ENCODE data around the gene GCN1. TPM values are rescaled to one million over a fixed set of nuclear protein-coding genes. Genes with fewer than 3 reads are reported as not detected.
A peak's percentile ranks its signal among the peaks of the same experiment; 100 is the strongest.

The GCN1 gene
- total RNA-seq, 1 donor from 2014 or later = 92.3 TPM

DNA sequence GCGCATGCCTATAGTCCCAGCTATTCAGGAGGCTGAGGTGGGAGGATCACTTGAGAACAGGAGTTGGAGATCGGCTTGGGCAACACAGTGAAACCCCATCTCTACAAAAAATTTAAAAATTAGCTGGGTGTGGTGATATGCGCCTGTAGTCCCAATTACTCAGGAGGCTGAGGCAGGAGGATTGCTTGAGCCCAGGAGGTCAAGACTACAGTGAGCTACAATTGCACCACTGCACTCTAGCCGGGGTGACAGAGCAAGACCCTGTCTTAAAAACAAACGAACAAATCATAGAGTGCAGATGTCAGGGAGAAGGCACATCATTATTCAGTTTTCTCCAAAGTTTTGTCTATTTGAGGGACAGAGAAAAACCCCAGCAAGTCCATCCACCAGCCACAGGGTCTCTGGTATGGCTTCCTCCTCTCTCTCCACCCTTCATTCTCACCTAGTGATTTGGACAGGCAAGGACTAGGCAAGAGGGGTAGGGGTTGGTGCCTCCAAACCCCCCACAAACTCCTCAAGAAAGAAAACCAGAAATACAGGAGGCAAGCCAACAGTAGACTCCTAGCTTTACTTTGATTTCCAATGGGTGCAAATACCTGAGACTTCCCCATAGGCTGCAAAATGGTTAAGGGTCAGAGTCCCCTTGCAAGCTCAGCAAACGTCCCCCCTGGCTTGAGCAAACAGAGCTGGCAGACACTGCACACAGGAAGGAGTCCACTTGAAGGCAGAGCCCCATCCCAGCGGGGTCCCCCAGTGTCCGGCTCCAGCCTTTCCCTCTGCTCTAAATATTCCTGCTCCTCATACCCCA is 32.9 kb upstream of the GCN1 start:
- TF ChIP-seq, protein P1, sequence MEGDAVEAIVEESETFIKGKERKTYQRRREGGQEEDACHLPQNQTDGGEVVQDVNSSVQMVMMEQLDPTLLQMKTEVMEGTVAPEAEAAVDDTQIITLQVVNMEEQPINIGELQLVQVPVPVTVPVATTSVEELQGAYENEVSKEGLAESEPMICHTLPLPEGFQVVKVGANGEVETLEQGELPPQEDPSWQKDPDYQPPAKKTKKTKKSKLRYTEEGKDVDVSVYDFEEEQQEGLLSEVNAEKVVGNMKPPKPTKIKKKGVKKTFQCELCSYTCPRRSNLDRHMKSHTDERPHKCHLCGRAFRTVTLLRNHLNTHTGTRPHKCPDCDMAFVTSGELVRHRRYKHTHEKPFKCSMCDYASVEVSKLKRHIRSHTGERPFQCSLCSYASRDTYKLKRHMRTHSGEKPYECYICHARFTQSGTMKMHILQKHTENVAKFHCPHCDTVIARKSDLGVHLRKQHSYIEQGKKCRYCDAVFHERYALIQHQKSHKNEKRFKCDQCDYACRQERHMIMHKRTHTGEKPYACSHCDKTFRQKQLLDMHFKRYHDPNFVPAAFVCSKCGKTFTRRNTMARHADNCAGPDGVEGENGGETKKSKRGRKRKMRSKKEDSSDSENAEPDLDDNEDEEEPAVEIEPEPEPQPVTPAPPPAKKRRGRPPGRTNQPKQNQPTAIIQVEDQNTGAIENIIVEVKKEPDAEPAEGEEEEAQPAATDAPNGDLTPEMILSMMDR (IDR thresholded peaks at IDR 0.05) = no peak
- peak overlapping the region; percentile 98 for H3K27ac Mint-ChIP-seq (ENCODE audit: unreplicated experiment)
- H3K4me1 Mint-ChIP-seq (ENCODE audit: low read depth) = peaks cover 71% of the 10 kb centered on the region
- H3K4me3 Mint-ChIP-seq (ENCODE audit: unreplicated experiment) = no peak overlapping the region
- no peaks in the 10 kb centered on the region for H3K27me3 Mint-ChIP-seq (ENCODE audit: low read depth)
- DNase-seq (ENCODE audit: low spot score) = no peak
- no peaks in the 10 kb centered on the region for H3K9me3 Mint-ChIP-seq (ENCODE audit: low read depth)
- peaks cover 4% of the 10 kb centered on the region for H3K36me3 Mint-ChIP-seq (ENCODE audit: low read depth)

DNA sequence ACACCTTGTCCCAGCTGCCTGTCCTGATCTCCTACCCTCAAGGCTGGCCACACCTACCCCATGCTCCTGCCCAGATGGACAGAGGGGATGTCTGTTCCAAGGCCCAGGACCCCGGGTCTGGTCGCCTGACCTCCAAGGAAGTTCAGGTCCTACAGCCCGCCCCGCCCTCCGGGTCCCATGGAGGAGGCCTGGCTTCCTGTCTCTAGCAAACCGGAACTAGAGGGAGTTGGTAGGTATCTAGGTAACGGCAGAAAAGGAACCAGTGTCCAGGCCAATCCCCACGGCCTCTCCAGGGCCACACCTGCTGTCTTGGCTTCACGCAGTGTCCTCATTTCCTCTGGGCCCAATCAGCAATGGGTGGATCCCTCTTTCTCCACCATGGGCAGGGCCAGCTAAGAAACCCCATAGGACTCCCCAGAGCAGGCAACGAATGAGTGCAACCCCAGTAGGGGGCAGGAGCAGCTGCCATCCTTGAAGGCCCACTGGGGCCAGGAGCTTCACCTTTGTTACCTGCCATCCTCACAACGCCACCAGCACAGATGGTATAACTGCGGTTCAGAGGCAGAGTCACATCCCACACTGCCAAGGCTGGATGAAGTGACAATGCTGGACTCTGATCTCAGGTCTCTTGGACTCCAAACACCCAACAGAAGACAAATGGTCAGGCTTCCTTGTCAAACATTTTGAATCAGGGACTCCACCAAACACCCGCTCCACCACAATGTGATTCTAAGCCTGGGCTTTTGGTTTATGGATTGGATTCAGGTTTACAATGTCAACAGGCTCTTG is 31.5 kb upstream of the GCN1 start:
- TF ChIP-seq, protein P1 (IDR thresholded peaks at IDR 0.05) = no peak
- H3K4me3 Mint-ChIP-seq (ENCODE audit: unreplicated experiment) = no peak overlapping the region
- no peaks in the 10 kb centered on the region for H3K27me3 Mint-ChIP-seq (ENCODE audit: low read depth)
- no peaks in the 10 kb centered on the region for H3K9me3 Mint-ChIP-seq (ENCODE audit: low read depth)
- peaks cover 57% of the 10 kb centered on the region for H3K4me1 Mint-ChIP-seq (ENCODE audit: low read depth)
- H3K36me3 Mint-ChIP-seq (ENCODE audit: low read depth) = peaks cover 4% of the 10 kb centered on the region
- peak overlapping the region; percentile 53 for H3K27ac Mint-ChIP-seq (ENCODE audit: unreplicated experiment)
- no peak for DNase-seq (ENCODE audit: low spot score)

DNA sequence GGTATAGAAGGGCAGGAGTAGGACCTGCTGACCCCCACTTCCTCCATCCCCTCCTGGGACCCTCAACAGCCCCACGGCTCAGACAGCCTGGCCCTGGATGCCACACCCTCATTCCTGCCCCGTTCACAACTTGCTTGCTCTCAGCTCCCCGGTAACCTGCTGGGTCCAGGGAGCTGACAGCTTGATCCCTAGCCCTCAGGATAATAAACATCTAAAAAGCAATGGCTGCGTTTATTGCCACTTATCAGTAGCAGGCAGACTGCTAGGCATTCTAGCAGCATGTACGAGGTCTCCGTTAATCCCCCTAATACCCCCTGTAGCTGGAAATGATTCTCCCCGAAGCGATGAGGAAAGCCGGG is 30.7 kb upstream of the GCN1 start:
- H3K27ac Mint-ChIP-seq (ENCODE audit: unreplicated experiment) = peak overlapping the region; percentile 53
- no peaks in the 10 kb centered on the region for H3K27me3 Mint-ChIP-seq (ENCODE audit: low read depth)
- H3K36me3 Mint-ChIP-seq (ENCODE audit: low read depth) = peaks cover 7% of the 10 kb centered on the region
- H3K4me3 Mint-ChIP-seq (ENCODE audit: unreplicated experiment) = peak overlapping the region; percentile 40
- DNase-seq (ENCODE audit: low spot score) = no peak
- no peaks in the 10 kb centered on the region for H3K9me3 Mint-ChIP-seq (ENCODE audit: low read depth)
- TF ChIP-seq, protein P1 (IDR thresholded peaks at IDR 0.05) = no peak
- H3K4me1 Mint-ChIP-seq (ENCODE audit: low read depth) = peaks cover 52% of the 10 kb centered on the region

DNA sequence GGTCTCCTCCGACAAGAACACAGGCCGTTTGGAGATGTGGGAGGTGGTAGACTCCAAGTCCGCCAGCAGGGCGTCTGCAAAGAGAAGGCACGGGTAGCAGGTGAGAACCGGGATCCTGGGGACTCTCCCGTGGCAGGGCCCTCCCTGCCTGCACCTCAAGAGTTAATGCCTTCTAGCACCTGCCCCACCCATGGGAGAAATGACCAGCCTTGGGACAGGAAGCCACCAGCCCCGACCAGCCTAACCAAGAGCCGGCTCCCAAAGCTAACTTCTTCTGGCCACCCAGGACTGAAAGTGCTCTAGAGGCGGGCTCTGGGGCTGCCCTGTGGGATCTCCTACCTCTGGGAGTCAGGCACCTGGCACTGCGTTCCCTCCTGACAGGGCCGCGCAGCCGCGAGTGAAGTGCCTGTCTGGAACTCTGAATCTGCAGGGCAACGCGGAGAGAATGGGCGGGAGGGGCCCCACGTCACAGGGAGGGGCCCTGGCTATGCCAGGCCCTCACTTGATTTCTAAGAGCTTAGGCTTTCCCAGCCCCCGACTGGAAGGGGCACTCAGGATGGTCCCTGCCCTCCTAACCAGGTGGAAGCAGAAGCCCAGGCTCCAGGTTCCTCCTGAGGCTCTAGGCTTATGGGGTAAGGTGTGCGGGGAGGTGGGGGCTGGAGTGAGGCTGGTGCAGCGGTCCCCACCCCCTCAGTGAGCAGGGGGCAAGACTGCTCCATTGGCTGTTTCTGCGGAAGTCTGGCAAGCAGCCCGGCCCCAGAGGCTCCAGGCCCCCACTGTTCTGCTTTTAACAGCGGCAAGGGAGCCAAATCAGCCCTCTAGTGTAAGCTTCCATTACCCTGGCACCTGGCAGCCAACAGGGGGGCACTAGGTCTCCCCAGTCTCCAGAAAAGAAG is 30.0 kb upstream of the GCN1 start:
- DNase-seq (ENCODE audit: low spot score) = no peak
- Mint-ChIP-seq H3K4me1 (ENCODE audit: low read depth) (peaks cover 46% of the 10 kb centered on the region), H3K27me3 (ENCODE audit: low read depth) (no peaks in the 10 kb centered on the region), H3K36me3 (ENCODE audit: low read depth) (peaks cover 11% of the 10 kb centered on the region), H3K4me3 (ENCODE audit: unreplicated experiment) (peak overlapping the region; percentile 40), H3K27ac (ENCODE audit: unreplicated experiment) (peak overlapping the region; percentile 45), H3K9me3 (ENCODE audit: low read depth) (no peaks in the 10 kb centered on the region)
- TF ChIP-seq, protein P1 (IDR thresholded peaks at IDR 0.05) = no peak
